Tongue (tissue), 2 donors: Measurements from ENCODE around the gene RASSF4. TPM values are rescaled to one million over a fixed set of nuclear protein-coding genes. Genes with fewer than 3 reads are reported as not detected.
A peak's percentile ranks its signal among the peaks of the same experiment; 100 is the strongest.

Experiments
- DNase-seq: peaks from one replicate; pipeline ENCODE4 v3.0.0-alpha.2; 2015
- total RNA-seq: library from RNA; depleted of rRNA; stranded (reverse); fragments of >200 nt; gene quantifications from one replicate; pipeline ENCODE4 v1.2.3, GENCODE V29; 2014

The RASSF4 gene
- total RNA-seq = 60.9 TPM

- DNase-seq = peak; percentile 95
These were observed at the start of gene RASSF4 for GRCh38 chr10:44959247-44960087. RASSF4 (plus strand) TSS chr10:44959802; CDS start chr10:44970203, 10,401 bp downstream.

GRCh38 chr10:44909910-44910309 is 49.7 kb upstream of the RASSF4 start:
- no peak for DNase-seq

GRCh38 chr10:44910602-44911001 is 49.0 kb upstream of the RASSF4 start:
- DNase-seq = no peak

GRCh38 chr10:44911081-44911540 is 48.5 kb upstream of the RASSF4 start, which contains the start of gene TMEM72:
TMEM72 (plus strand) TSS chr10:44911337; CDS start chr10:44911513, 176 bp downstream.
- DNase-seq = peak; percentile 66

- DNase-seq = no peak
These were observed 47.7 kb upstream of the RASSF4 start for GRCh38 chr10:44911951-44912350.

- peak; percentile 40 for DNase-seq
These were observed 46.1 kb upstream of the RASSF4 start for GRCh38 chr10:44913350-44914081.

- DNase-seq = no peak
These were observed 44.7 kb upstream of the RASSF4 start for GRCh38 chr10:44914891-44915290.

- DNase-seq = no peak
These were observed 43.2 kb upstream of the RASSF4 start for GRCh38 chr10:44916429-44916828.

GRCh38 chr10:44917848-44918247 is 41.8 kb upstream of the RASSF4 start:
- no peak for DNase-seq

GRCh38 chr10:44920252-44920651 is 39.4 kb upstream of the RASSF4 start:
- no peak for DNase-seq

GRCh38 chr10:44921061-44921460 is 38.5 kb upstream of the RASSF4 start:
- DNase-seq = no peak

- DNase-seq = no peak
These were observed 38.1 kb upstream of the RASSF4 start for GRCh38 chr10:44921506-44921905.

GRCh38 chr10:44922021-44922420 is 37.6 kb upstream of the RASSF4 start:
- no peak for DNase-seq

GRCh38 chr10:44922796-44923545 is 36.6 kb upstream of the RASSF4 start:
- no peak for DNase-seq

GRCh38 chr10:44923611-44924010 is 36.0 kb upstream of the RASSF4 start:
- DNase-seq = no peak

GRCh38 chr10:44924261-44925040 is 35.2 kb upstream of the RASSF4 start:
- DNase-seq = no peak

- DNase-seq = peak; percentile 74
These were observed 34.4 kb upstream of the RASSF4 start for GRCh38 chr10:44925224-44925623.

GRCh38 chr10:44925811-44926750 is 33.5 kb upstream of the RASSF4 start:
- no peak for DNase-seq

GRCh38 chr10:44926751-44927351 is 32.8 kb upstream of the RASSF4 start:
- no peak for DNase-seq

GRCh38 chr10:44927352-44927751 is 32.2 kb upstream of the RASSF4 start:
- peak; percentile 45 for DNase-seq
